ENCODE data around the gene ERI3.

ERI3 gene

GRCh38 chr1:44310006-44310405 lies 45.1 kb downstream of the ERI3 start:
- no peak overlapping the region for H3K4me3 ChIP-seq (ENCODE audit: low read length)
- DNase-seq (ENCODE audit: low read depth), result no peak
- TF ChIP-seq, protein P1, sequence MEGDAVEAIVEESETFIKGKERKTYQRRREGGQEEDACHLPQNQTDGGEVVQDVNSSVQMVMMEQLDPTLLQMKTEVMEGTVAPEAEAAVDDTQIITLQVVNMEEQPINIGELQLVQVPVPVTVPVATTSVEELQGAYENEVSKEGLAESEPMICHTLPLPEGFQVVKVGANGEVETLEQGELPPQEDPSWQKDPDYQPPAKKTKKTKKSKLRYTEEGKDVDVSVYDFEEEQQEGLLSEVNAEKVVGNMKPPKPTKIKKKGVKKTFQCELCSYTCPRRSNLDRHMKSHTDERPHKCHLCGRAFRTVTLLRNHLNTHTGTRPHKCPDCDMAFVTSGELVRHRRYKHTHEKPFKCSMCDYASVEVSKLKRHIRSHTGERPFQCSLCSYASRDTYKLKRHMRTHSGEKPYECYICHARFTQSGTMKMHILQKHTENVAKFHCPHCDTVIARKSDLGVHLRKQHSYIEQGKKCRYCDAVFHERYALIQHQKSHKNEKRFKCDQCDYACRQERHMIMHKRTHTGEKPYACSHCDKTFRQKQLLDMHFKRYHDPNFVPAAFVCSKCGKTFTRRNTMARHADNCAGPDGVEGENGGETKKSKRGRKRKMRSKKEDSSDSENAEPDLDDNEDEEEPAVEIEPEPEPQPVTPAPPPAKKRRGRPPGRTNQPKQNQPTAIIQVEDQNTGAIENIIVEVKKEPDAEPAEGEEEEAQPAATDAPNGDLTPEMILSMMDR (IDR thresholded peaks at IDR 0.05; ENCODE audit: insufficient read depth, low read depth, low read length, missing control alignments), result no peak

GRCh38 chr1:44305962-44306422 lies 49.1 kb downstream of the ERI3 start:
- H3K4me3 ChIP-seq (ENCODE audit: low read length), result no peak overlapping the region
- TF ChIP-seq, protein P1 (IDR thresholded peaks at IDR 0.05; ENCODE audit: insufficient read depth, low read depth, low read length, missing control alignments), result no peak
- no peak for DNase-seq (ENCODE audit: low read depth)

- DNase-seq (ENCODE audit: low read depth), result no peak
- H3K4me3 ChIP-seq (ENCODE audit: low read length), result no peak overlapping the region
- TF ChIP-seq, protein P1 (IDR thresholded peaks at IDR 0.05; ENCODE audit: insufficient read depth, low read depth, low read length, missing control alignments), result no peak
Measured at GRCh38 chr1:44303532-44303931, 51.5 kb downstream of the ERI3 start.

DNA sequence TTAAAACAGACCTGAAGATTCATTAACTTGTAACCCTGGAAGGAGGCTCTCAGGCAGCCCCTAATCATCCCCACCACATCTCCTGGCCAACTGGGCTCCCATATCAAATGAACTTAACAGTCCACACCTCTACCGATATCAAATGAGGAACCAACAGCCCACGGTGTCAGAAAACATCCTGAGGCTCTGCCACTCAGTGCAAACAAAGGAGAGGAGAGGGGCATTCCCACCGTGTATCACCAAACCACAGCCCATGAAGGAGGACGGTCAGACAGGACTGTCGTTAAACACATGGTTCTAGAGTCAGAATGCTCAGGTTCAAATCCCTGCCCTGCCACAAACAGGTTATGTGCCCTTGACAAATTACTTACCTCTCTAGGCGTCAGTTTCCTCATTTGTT lies 52.5 kb downstream of the ERI3 start:
- no peak for DNase-seq (ENCODE audit: low read depth)
- TF ChIP-seq, protein P1 (IDR thresholded peaks at IDR 0.05; ENCODE audit: insufficient read depth, low read depth, low read length, missing control alignments), result no peak
- no peak overlapping the region for H3K4me3 ChIP-seq (ENCODE audit: low read length)

- DNase-seq (ENCODE audit: low read depth), result no peak
- H3K4me3 ChIP-seq (ENCODE audit: low read length), result no peak overlapping the region
- TF ChIP-seq, protein P1 (IDR thresholded peaks at IDR 0.05; ENCODE audit: insufficient read depth, low read depth, low read length, missing control alignments), result no peak
Measured at GRCh38 chr1:44301442-44301841, 53.6 kb downstream of the ERI3 start.

- TF ChIP-seq, protein P1 (IDR thresholded peaks at IDR 0.05; ENCODE audit: insufficient read depth, low read depth, low read length, missing control alignments), result no peak
- H3K4me3 ChIP-seq (ENCODE audit: low read length), result no peak overlapping the region
- DNase-seq (ENCODE audit: low read depth), result no peak
Measured at GRCh38 chr1:44300852-44301251, 54.2 kb downstream of the ERI3 start.

DNA sequence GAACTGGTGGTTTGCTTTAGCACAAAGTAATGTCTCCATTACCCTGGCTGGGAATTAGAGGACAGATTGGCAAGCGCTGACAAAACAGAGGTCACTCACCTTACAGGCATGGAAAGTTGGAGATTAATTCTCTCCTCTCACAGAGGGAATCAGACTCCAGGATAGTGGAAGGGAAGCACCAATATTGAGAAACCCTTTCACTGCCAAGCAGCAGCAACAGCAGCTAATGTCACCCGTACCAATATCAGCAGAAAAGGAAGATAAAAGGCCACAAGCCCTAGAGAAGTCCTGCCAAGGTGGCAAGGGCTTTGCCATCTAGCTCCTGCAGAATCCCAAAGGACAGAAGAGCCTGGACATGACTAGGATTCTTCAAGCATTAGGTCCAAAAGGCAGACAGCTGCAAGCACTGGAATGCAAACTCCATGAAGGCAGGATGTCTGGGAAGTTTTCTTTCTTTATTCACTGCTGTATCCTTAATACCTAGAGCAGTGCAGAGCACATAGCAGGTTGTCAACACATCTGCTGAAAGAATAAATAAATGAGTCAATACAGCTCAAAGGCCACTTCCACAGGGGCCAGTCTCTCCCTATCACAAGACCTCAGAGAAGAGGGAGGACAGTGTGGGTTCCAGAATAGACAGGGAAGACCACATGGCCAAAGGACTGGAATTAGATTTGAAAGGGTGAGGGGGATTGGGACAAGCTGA lies 57.2 kb downstream of the ERI3 start:
- no peak overlapping the region for H3K4me3 ChIP-seq (ENCODE audit: low read length)
- no peak for DNase-seq (ENCODE audit: low read depth)
- TF ChIP-seq, protein P1 (IDR thresholded peaks at IDR 0.05; ENCODE audit: insufficient read depth, low read depth, low read length, missing control alignments), result no peak
